CD4-positive, alpha-beta memory T cell (primary cell): ENCODE measurements around the gene TCTN1. TPM values are rescaled to one million over a fixed set of nuclear protein-coding genes. Genes with fewer than 3 reads are reported as not detected.
"Not testable (repeated sequence)": the region's sequence is repeated elsewhere in the genome, so short reads cannot be mapped to it uniquely, and the experiment has no call there.

Experiments
- CTCF ChIA-PET: fragments of 350-600 bp; sonication (Branson Sonifier 250); formaldehyde crosslinking; loops from one replicate; lab custom pipeline; 2021; ENCODE audit warnings: inconsistent platforms; ENCODE audit not compliant: partially characterized antibody; lab: Charles Lee
- POLR2A ChIA-PET: fragments of 350-600 bp; sonication (Branson Sonifier 250); formaldehyde crosslinking; loops from one replicate; lab custom pipeline; 2021; ENCODE audit not compliant: partially characterized antibody; lab: Charles Lee
- DNase-seq, 5 donors: peaks; one replicate each; pipeline versions ENCODE4 v3.0.0 to v3.0.0-alpha.2; 2020 to 2022; ENCODE audit warnings: mixed read lengths in 1 of 5
- H3K27ac ChIP-seq: one replicate; pipeline ENCODE4 v1.7.0; 2013; ENCODE audit warnings: low read depth, low read length
- H3K27me3 ChIP-seq: 2 replicates; pipeline ENCODE4 v1.7.0; 2013; ENCODE audit warnings: mild to moderate bottlenecking, low read length, moderate library complexity; ENCODE audit not compliant: insufficient read depth
- H3K36me3 ChIP-seq: 2 replicates; pipeline ENCODE4 v1.7.0; 2013; ENCODE audit warnings: mild to moderate bottlenecking, low read length, moderate library complexity; ENCODE audit not compliant: insufficient read depth
- H3K4me1 ChIP-seq: 2 replicates; pipeline ENCODE4 v1.7.0; 2013; ENCODE audit warnings: mild to moderate bottlenecking, low read length, moderate library complexity; ENCODE audit not compliant: insufficient read depth
- H3K4me3 ChIP-seq, 2 donors: one replicate each; pipeline ENCODE4 v1.7.0; 2013; ENCODE audit warnings: low read length in 2 of 2, mild to moderate bottlenecking in 1 of 2
- H3K9me3 ChIP-seq, 2 donors: one replicate each; pipeline ENCODE4 v1.7.0; 2013; ENCODE audit warnings: low read length in 2 of 2, control low read depth in 1 of 2; ENCODE audit not compliant: control insufficient read depth in 1 of 2
- H3K27ac Mint-ChIP-seq, 7 donors: one replicate each; pipeline ENCODE4 v1.8.0; 2020 to 2021; ENCODE audit warnings: mixed read lengths in 7 of 7, mild to moderate bottlenecking in 6 of 7, inconsistent platforms in 3 of 7, moderate library complexity in 3 of 7
- H3K27me3 Mint-ChIP-seq, 2 donors: one replicate each; pipeline ENCODE4 v1.8.0; 2020 to 2021; ENCODE audit warnings: mixed read lengths in 2 of 2
- H3K36me3 Mint-ChIP-seq, 2 donors: one replicate each; pipeline ENCODE4 v1.8.0; 2020 to 2021; ENCODE audit warnings: mixed read lengths in 2 of 2, inconsistent platforms in 1 of 2, mild to moderate bottlenecking in 1 of 2
- H3K4me1 Mint-ChIP-seq, 4 donors: one replicate each; pipeline ENCODE4 v1.8.0; 2020 to 2021; ENCODE audit warnings: mixed read lengths in 4 of 4, mild to moderate bottlenecking in 1 of 4
- H3K4me3 Mint-ChIP-seq, 8 donors: one replicate each; pipeline ENCODE4 v1.8.0; 2020 to 2021; ENCODE audit warnings: mixed read lengths in 8 of 8, mild to moderate bottlenecking in 7 of 8, moderate library complexity in 6 of 8, inconsistent platforms in 3 of 8
- H3K9me3 Mint-ChIP-seq, 8 donors: one replicate each; pipeline ENCODE4 v1.8.0; 2020 to 2021; ENCODE audit warnings: mixed read lengths in 8 of 8, mild to moderate bottlenecking in 5 of 8, inconsistent platforms in 3 of 8, moderate library complexity in 1 of 8
- intact Hi-C: fragments of 100-400 bp; cut with micrococcal nuclease; formaldehyde crosslinking; loops from one replicate; pipeline ENCODE4 v1.15.1; 2023
- polyA plus RNA-seq, 2 donors: library from polyadenylated mRNA; unstranded; fragments of 300-500 nt; fragmentation: Illumina TruSeq; gene quantifications; one replicate each; pipeline ENCODE4 v1.2.3, GENCODE V29; 2021
- total RNA-seq, 2 experiments: library from RNA; stranded (reverse); gene quantifications; one replicate each; pipeline ENCODE4 v1.2.3, GENCODE V29; 2021

TCTN1 gene
- total and polyA plus RNA-seq, 4 experiments from 2014 or later, result 5.8 to 7.7 (median 6.0) TPM

- Mint-ChIP-seq H3K4me1 (peaks cover 29 to 57% (median 37%) of the 10 kb centered on the region in 4 donors), H3K36me3 (peaks cover 13 to 14% of the 10 kb centered on the region in 2 donors)
- CTCF ChIA-PET, result interaction anchor here (7.2 kb wide), 1 partner anchor 31 kb away, joined by 67 read pairs; no protein-coding TSS in a partner anchor
Observed at GRCh38 chr12:110570798-110571197, 43.1 kb upstream of the TCTN1 start.

GRCh38 chr12:110574044-110574443, 39.9 kb upstream of the TCTN1 start:
- Histone ChIP-seq H3K9me3 (peaks cover 0 to 7% of the 10 kb centered on the region in 2 donors), H3K36me3 (no peaks in the 10 kb centered on the region), H3K27ac (no peak overlapping the region), H3K4me3 (no peak overlapping the region), H3K4me1 (peaks cover 52% of the 10 kb centered on the region), H3K27me3 (no peaks in the 10 kb centered on the region)
- Mint-ChIP-seq H3K9me3 (peaks cover 0 to 29% (median 20%) of the 10 kb centered on the region in 8 donors), H3K36me3 (peaks cover 13 to 14% of the 10 kb centered on the region in 2 donors), H3K27ac (no peak overlapping the region), H3K4me3 (no peak overlapping the region), H3K4me1 (peaks cover 31 to 57% (median 42%) of the 10 kb centered on the region in 4 donors), H3K27me3 (no peaks in the 10 kb centered on the region)
- DNase-seq, result no peak
- CTCF ChIA-PET, result interaction anchor here (0.8 to 7.2 kb wide), 3 partner anchors 22 to 61 kb away, joined by 3 to 67 read pairs (median 3); no protein-coding TSS in a partner anchor
- POLR2A ChIA-PET, result no interaction called here
- intact Hi-C loops, result no loop called here

More at GRCh38 chr12:110570798-110571197, 43.1 kb upstream of the TCTN1 start:
- H3K27me3 ChIP-seq, DNase-seq, POLR2A ChIA-PET, H3K4me3 Mint-ChIP-seq, H3K27me3 Mint-ChIP-seq, intact Hi-C loops, H3K4me3 ChIP-seq, H3K36me3 ChIP-seq, H3K9me3 ChIP-seq, H3K27ac Mint-ChIP-seq, H3K27ac ChIP-seq: not testable (repeated sequence)
- peaks cover 39% of the 10 kb centered on the region for H3K4me1 ChIP-seq
- peaks cover 2 to 30% (median 20%) of the 10 kb centered on the region in 8 donors for H3K9me3 Mint-ChIP-seq

DNA sequence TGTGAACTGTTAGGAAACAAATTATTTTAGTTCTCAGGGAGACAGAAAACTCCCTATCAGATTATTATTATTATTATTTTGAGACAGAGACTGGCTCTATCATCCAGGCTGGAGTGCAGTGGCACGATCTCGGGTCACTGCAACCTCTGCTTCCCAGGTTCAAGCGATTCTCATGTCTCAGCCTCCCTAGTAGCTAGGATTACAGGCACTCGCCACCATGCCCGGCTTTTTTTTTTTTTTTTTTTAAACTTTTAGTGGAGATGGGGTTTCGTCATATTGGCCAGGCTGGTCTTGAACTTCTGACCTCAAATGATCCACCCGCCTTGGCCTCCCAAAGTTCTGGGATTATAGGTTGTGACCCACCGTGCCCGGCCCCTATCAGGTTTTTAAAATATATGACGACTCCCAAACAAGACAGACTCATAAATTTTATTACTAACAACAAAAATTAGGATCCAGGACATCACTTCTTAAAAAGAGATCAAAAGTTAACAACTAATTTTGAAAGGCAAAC, 39.2 kb upstream of the TCTN1 start:
- peaks cover 59% of the 10 kb centered on the region for H3K4me1 ChIP-seq
- peaks cover 0 to 22% (median 15%) of the 10 kb centered on the region in 8 donors for H3K9me3 Mint-ChIP-seq
- H3K9me3 ChIP-seq, H3K27ac ChIP-seq, intact Hi-C loops, H3K4me3 ChIP-seq, H3K27me3 Mint-ChIP-seq, H3K36me3 ChIP-seq, H3K27me3 ChIP-seq: not testable (repeated sequence)
- H3K4me3 Mint-ChIP-seq, result peak overlapping the region in 2 of 8 donors; percentile 7 to 35
- peaks cover 10 to 13% of the 10 kb centered on the region in 2 donors for H3K36me3 Mint-ChIP-seq
- H3K4me1 Mint-ChIP-seq, result peaks cover 37 to 60% (median 49%) of the 10 kb centered on the region in 4 donors
- ChIA-PET POLR2A (interaction anchor here (0.9 to 1.8 kb wide), 5 partner anchors 10 to 125 kb away, joined by 4 to 13 read pairs (median 9); partner anchors contain the start of genes ARPC3 and RAD9B), CTCF (interaction anchor here (0.7 to 7.2 kb wide), 9 partner anchors 11 to 128 kb away, joined by 3 to 67 read pairs (median 7); partner anchors contain the start of gene ARPC3)
- DNase-seq, result peak in 1 of 5 donors; percentile 19
- peak overlapping the region in 2 of 7 donors; percentile 30 to 41 for H3K27ac Mint-ChIP-seq

DNA sequence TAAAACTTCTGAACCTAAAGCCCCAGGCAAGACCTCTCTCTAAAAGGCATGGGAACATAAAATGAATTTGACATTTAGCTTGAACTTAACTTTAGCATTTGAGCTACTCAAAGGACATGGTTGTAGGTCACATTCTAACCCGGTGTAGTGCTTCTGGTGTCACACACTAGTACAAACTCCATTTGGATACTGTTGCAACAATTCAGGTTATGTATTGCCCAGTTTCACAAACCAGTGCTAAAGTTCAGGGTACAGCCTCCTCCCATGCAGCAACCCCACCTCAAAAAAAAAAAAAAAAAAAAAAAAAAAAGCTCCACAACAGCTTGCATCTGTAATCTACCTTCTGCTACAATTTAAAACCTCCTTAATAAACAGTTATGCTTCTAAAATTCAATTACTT, 38.6 kb upstream of the TCTN1 start:
- ChIA-PET CTCF (interaction anchor here (0.6 to 7.2 kb wide), 15 partner anchors 9 to 999 kb away, joined by 3 to 67 read pairs (median 5); partner anchors contain the start of gene ARPC3), POLR2A (interaction anchor here (0.9 to 1.8 kb wide), 6 partner anchors 10 to 125 kb away, joined by 4 to 13 read pairs (median 7); partner anchors contain the start of genes ARPC3 and RAD9B)
- DNase-seq, result no peak
- Mint-ChIP-seq H3K27ac (peak overlapping the region in 3 of 7 donors; percentile 57 to 96 (median 87)), H3K36me3 (peaks cover 8 to 12% of the 10 kb centered on the region in 2 donors), H3K4me1 (peaks cover 40 to 65% (median 53%) of the 10 kb centered on the region in 4 donors), H3K9me3 (peaks cover 0 to 20% (median 13%) of the 10 kb centered on the region in 8 donors), H3K27me3 (no peaks in the 10 kb centered on the region), H3K4me3 (peak overlapping the region in 5 of 8 donors; percentile 10 to 66 (median 35))
- intact Hi-C loops, result no loop called here
- Histone ChIP-seq H3K27ac (no peak overlapping the region), H3K27me3 (no peaks in the 10 kb centered on the region), H3K4me1 (peaks cover 64% of the 10 kb centered on the region), H3K9me3 (peaks cover 0 to 7% of the 10 kb centered on the region in 2 donors), H3K4me3 (no peak overlapping the region), H3K36me3 (no peaks in the 10 kb centered on the region)

DNA sequence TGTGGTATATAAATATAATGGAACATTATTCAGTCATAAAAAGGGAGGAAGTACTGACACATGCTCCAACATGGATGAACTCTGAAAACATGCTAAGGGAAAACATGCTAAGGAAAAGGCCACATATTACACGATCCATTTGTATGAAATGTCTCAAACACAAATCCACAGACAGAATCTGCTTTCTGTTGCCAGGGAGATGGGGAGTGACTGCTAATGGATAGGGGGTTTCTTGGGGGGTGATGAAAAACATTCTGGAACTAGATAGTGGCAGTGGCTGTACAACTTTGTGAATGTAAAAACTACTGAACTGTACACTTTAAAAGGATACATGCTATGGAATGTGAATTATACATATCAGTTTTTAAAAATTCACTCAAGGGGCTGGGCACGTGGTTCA, 37.4 kb upstream of the TCTN1 start:
- Mint-ChIP-seq H3K27ac (peak overlapping the region in 6 of 7 donors; percentile 39 to 96 (median 73)), H3K4me1 (peaks cover 47 to 77% (median 64%) of the 10 kb centered on the region in 4 donors), H3K9me3 (peaks cover 0 to 17% (median 7%) of the 10 kb centered on the region in 8 donors), H3K4me3 (peak overlapping the region in 7 of 8 donors; percentile 13 to 68 (median 21)), H3K36me3 (peaks cover 5 to 13% of the 10 kb centered on the region in 2 donors), H3K27me3 (no peaks in the 10 kb centered on the region)
- H3K27ac ChIP-seq, result no peak overlapping the region
- peaks cover 75% of the 10 kb centered on the region for H3K4me1 ChIP-seq
- intact Hi-C loops, result no loop called here
- no peak overlapping the region for H3K4me3 ChIP-seq
- POLR2A ChIA-PET, result interaction anchor here (1.3 to 1.8 kb wide), 6 partner anchors 9 to 127 kb away, joined by 4 to 13 read pairs (median 8); partner anchors contain the start of gene ARPC3
- no peaks in the 10 kb centered on the region for H3K27me3 ChIP-seq
- no peaks in the 10 kb centered on the region for H3K36me3 ChIP-seq
- CTCF ChIA-PET, result interaction anchor here (0.7 to 7.2 kb wide), 5 partner anchors 9 to 25 kb away, joined by 3 to 67 read pairs (median 8); no protein-coding TSS in a partner anchor
- peaks cover 0 to 5% of the 10 kb centered on the region in 2 donors for H3K9me3 ChIP-seq
- DNase-seq, result peak in 1 of 5 donors; percentile 33

DNA sequence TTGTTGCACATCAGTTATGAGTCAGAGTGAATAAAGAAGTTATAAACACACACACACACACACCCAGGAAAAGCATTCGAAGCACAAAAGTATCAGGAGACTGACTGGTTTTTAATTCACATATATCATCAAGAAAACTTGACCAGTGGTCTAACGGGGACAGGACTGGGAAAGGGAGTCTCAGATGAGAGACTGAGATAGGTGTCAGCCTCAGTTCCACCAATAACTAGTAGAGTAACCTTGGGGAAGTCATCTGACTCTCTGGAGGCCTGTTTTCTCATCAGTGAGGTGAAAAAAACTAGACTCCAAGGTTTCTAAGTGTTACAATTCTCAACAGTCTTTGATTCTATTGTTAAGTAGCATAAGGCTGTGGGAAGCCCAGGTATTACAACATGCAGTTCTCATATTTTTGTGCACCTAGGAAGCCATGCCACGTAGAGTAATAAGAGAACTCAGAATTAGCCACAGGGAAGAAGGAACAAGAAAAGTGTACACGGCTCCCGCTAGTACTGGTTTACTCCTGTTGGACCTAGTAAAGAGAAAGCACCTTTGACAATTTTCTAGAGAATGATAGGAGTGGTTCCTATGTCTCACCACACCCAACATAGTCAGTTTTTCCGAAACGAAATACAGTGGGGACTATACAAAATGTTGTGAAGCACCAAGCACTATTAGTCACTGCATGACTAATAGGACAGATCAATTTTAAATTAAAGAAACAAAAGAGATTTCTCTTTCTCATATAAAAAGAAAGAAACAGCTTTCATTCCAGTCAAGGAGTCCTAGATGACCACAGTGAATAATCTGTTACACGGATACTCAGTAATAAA, 35.9 kb upstream of the TCTN1 start:
- Histone ChIP-seq H3K4me1 (peaks cover 79% of the 10 kb centered on the region), H3K36me3 (no peaks in the 10 kb centered on the region), H3K4me3 (peak overlapping the region; percentile 2 to 25), H3K9me3 (no peaks in the 10 kb centered on the region), H3K27ac (peak overlapping the region; percentile 66), H3K27me3 (no peaks in the 10 kb centered on the region)
- Mint-ChIP-seq H3K9me3 (peaks cover 0 to 3% (median 0%) of the 10 kb centered on the region in 8 donors), H3K27ac (peak overlapping the region; percentile 69 to 96 (median 92)), H3K4me1 (peaks cover 50 to 82% (median 67%) of the 10 kb centered on the region in 4 donors), H3K27me3 (no peaks in the 10 kb centered on the region), H3K4me3 (peak overlapping the region; percentile 58 to 97 (median 78)), H3K36me3 (peaks cover 0 to 19% of the 10 kb centered on the region in 2 donors)
- ChIA-PET POLR2A (interaction anchor here (1.0 to 2.4 kb wide), 11 partner anchors 11 to 128 kb away, joined by 3 to 17 read pairs (median 5); partner anchors contain the start of genes ARPC3, FAM216A and GPN3), CTCF (interaction anchor here (1.1 to 7.2 kb wide), 8 partner anchors 11 to 26 kb away, joined by 3 to 67 read pairs (median 6); no protein-coding TSS in a partner anchor)
- peak in 4 of 5 donors; percentile 36 to 86 (median 38) for DNase-seq
- intact Hi-C loops, result loop anchor here (2.0 kb wide), 1 partner anchor 15 kb away; no protein-coding TSS in a partner anchor
